GM19455 (cell line): Measurements from ENCODE around the gene GOLGA7B.

Experiments used
- ATAC-seq: cut with Tn5 transposase; IDR thresholded peaks from one replicate; pipeline ENCODE4 v1.9.1; 2021; ENCODE audit not compliant: unreplicated experiment

GOLGA7B gene

GRCh38 chr10:97849687-97850402 is at the start of gene GOLGA7B:
GOLGA7B (plus strand) TSS chr10:97849843; CDS start chr10:97850304, 461 bp downstream.
- no peak for ATAC-seq

GRCh38 chr10:97800474-97800873 is 49.2 kb upstream of the GOLGA7B start:
- no peak for ATAC-seq

- no peak for ATAC-seq
Measured at GRCh38 chr10:97801422-97801821, 48.2 kb upstream of the GOLGA7B start.

GRCh38 chr10:97805096-97805884 is 44.4 kb upstream of the GOLGA7B start:
- no peak for ATAC-seq

- ATAC-seq: no peak
Measured at GRCh38 chr10:97805949-97806348, 43.7 kb upstream of the GOLGA7B start.

- ATAC-seq: no peak
Measured at GRCh38 chr10:97810446-97810845, 39.2 kb upstream of the GOLGA7B start.

GRCh38 chr10:97811958-97812357 is 37.7 kb upstream of the GOLGA7B start:
- ATAC-seq: no peak

- ATAC-seq: no peak
Measured at GRCh38 chr10:97812696-97813095, 36.9 kb upstream of the GOLGA7B start.

GRCh38 chr10:97813311-97813710 is 36.3 kb upstream of the GOLGA7B start:
- ATAC-seq: no peak

- ATAC-seq: no peak
Measured at GRCh38 chr10:97814996-97815395, 34.6 kb upstream of the GOLGA7B start.

GRCh38 chr10:97816609-97817008 is 33.0 kb upstream of the GOLGA7B start:
- no peak for ATAC-seq

- ATAC-seq: no peak
Measured at GRCh38 chr10:97818572-97818971, 31.1 kb upstream of the GOLGA7B start.

- ATAC-seq: no peak
Measured at GRCh38 chr10:97820096-97820704, 29.4 kb upstream of the GOLGA7B start.

- ATAC-seq: no peak
Measured at GRCh38 chr10:97821308-97822038, 28.2 kb upstream of the GOLGA7B start.

- ATAC-seq: no peak
Measured at GRCh38 chr10:97822261-97822687, 27.4 kb upstream of the GOLGA7B start.

GRCh38 chr10:97823734-97824133 is 25.9 kb upstream of the GOLGA7B start:
- no peak for ATAC-seq

GRCh38 chr10:97825020-97825760 is 24.5 kb upstream of the GOLGA7B start:
- ATAC-seq: no peak

- no peak for ATAC-seq
Measured at GRCh38 chr10:97826892-97827291, 22.8 kb upstream of the GOLGA7B start.

- ATAC-seq: no peak
Measured at GRCh38 chr10:97827702-97828291, 21.8 kb upstream of the GOLGA7B start.

- no peak for ATAC-seq
Measured at GRCh38 chr10:97828721-97829120, 20.9 kb upstream of the GOLGA7B start.
